NCI-H187 (cell line): ENCODE data around the gene VDR.
"Not testable (repeated sequence)": the region's sequence is repeated elsewhere in the genome, so short reads cannot be mapped to it uniquely, and the experiment has no call there.

Experiments used
- DNase-seq, 2 experiments: peaks; one replicate each; lab custom pipeline; 2025; lab: John Stamatoyannopoulos, UW

VDR gene

GRCh38 chr12:47812797-47813510 is 91.8 kb downstream of the VDR start:
- no peak for DNase-seq

DNA sequence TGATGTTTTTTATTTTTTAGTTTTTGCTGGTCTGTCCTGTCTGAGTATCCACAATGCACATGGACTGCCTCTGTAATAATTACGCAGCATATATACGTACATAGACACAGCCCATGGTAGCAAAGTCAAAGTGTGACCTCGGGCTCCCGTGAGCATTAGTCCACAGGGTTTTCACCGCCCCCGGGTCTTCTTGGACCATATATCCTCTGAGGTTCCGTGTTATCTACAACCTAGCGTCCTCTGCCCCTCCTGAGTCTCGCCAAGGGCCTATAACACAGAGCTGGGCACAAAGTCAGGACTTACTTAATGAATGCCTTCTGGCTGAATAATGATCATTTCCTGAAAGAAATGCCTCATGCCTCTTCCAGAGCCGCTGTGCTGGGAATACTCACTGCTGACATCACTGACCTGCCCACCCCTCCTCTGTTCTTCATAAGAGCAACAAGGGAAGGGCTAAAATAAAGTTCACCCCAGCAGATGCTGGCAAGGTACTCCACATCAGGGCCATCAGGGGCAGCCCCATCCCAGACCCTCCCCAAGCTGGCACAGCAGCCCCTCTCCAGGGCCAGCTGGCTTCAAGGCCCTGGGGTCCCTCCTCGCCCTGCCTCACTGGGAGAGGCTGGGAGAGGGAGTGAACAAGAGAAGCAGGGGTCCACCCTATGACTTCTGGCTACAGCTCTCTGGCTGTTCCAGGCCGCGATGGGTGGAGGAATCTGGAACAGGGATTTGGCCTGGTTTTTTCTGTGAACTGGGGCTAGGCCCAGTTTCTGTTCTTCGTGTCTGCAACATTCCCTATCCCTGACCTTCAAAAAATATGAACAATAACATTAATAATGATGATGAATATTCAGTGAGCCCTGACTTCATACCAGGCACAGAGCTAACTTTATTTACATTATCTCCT is 93.0 kb downstream of the VDR start:
- DNase-seq: no peak

- no peak for DNase-seq
Observed at GRCh38 chr12:47811072-47811396, 93.8 kb downstream of the VDR start.

GRCh38 chr12:47809518-47809917 is 95.3 kb downstream of the VDR start:
- DNase-seq: not testable (repeated sequence)

DNA sequence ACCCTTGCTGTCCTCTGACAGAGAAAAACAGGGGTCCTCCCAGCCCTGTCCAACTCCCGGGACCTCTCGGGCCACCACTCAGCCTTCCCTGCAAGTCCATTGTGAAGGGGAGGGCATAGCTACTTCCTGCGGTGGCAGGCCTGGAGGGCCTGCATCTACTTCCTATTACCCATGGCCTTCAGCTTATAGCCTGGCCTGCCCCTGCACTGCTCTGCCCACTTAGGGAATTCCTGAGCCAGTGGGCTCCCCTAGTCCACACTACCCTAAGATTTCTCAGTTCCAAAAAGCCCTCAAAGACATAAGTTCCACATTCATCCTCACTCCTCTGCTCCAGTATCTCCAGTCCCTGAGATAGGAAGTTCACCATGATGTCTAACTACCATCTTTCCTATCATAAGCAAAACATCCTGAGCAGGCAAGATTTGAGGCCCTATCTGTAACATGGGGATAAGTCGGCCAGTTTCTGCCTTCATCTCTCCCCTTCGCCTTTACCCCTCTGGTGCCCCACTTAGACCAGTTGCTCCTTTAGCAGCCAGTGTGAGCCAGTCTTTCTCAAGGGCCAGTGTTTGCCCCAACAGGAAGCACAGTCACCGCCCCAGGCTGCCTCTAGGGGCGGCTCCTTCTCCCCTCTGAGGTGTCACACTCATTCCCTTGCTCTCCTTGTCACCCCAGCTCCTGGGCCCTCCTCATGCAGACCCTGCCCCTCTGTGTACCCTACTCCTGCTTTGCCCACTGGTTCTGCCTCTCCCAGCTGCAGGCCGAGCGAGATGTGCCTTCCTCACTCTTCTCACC is 96.0 kb downstream of the VDR start:
- no peak for DNase-seq

DNA sequence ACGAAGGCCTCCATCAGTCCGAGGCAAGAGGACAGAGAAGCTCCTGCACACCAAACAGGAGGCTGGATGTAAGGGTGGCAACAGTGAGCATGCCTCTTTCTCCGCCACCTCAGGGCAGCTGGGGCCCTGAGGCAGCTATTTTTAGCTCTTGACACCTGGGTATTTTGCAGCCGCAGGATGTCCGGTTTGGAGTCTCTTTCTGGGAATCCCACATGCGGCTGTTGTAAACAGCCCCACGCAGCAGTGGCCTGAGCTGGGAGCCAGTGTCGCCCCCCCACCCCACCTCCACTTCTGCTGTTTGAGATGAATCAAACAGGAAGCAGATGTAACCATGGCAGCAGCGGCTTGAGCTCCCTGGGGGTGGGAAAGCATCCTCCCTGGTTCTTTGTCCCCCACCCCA is 96.7 kb downstream of the VDR start:
- no peak for DNase-seq

DNA sequence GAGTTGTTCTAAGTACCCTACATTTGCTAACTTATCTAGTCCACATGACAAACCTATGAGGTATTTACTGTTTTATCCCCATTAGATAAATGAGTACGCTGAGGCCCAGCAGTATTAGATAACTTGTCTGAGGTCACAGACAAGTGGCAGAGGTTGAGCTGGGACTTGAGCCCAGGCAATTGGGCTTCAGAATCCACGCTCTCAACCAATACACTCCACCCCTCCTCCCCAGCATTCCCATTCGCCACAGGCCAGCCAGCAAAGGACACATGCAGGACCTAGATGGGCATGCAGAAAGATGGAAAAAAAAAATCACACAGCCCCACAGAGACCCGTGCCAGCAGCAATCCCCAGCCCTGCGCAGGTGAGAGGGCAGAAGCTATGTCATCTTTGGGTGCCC is 97.5 kb downstream of the VDR start:
- no peak for DNase-seq

DNA sequence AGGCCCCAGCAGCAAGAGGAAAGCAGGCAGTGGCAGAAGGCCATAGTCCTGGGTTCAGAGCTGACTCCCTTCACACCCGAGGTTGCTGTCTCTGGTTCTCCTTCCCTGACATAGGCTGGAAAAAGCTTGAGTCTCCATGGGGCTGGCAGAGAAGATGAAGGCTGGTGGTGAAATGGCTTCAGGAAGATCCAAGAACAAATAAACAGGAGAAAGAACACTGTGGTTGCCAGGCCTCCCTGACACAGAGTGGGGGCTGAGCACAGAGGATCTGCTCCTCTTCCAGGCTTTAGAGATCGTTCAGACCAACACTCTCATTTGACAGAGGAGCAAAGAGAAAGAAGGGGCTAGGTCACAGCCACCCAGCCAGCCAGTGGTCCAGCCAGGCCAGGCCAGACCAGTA is 99.4 kb downstream of the VDR start:
- DNase-seq: no peak

DNA sequence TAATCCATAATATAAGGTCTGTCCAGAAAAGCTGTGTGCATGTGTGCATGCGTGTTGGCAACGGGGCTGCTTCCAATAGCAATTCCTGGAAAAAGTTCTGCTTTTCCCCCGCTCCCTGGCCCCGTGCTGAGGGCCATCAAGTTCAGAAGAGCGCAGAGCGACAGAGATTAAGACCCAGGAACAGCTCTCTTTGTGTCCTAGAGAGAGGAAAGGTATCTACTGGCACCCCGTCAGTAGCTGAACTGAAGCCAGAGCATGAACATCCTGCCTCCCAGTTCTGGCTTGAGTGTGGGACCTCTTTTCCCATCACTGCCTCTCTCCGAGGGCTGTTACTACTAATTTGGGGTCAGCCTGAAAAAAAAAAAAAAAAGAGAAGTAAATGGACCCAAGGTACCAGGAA is 100.6 kb downstream of the VDR start:
- DNase-seq: no peak

DNA sequence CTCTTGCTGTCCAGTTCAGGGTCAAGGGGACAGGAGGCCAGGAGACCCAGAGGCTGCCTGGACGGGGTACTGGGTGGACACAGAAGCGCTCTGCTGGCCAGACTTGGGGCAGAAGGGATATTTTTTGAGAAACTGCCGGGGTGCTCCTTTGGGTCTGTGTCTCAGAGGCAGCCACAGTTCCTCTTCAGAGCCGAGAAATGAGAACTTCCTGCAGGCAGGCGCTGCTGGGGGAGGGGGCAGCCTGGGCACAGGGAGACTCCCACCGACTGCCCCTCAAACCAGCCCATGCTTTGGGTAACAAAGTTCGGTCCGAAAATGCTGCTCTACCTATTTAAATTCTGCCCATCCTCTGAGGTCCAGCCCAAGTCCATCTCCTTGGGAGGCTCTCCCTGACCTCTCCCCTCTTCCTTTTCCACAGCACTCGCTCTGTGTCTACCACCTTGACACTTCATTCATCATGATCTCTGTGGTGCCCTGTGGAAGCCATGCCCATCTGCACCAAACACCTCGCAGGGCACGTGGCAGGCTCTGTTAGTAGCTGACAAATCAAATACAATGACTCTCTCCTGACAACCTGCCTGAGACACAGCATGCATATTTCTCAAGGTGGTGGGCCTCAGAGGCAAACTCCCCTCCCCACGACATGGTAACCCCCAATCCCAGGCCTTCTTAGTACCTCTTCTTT is 101.5 kb downstream of the VDR start:
- DNase-seq: no peak

DNA sequence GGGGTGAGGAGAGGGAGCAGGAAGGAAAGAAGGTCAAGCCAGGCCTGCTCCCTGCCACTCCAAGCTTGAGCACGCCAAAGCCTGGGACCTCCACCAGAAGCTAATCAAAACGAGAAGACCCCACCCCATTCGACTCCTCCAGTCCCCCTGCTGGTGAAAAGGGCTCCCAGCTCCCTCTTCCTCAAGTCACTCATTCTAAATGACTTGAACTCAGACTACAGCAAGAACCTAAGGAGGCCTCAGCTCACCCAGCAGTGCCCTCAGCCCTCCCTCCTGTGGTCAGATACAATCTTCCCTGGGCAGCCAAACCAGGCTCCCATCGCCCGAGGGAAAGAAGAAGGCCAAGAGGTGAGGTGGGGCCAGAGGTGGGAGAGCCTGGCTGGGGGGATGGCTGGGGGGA is 102.5 kb downstream of the VDR start:
- DNase-seq: no peak

GRCh38 chr12:47801904-47802246 is 102.9 kb downstream of the VDR start:
- DNase-seq: no peak

DNA sequence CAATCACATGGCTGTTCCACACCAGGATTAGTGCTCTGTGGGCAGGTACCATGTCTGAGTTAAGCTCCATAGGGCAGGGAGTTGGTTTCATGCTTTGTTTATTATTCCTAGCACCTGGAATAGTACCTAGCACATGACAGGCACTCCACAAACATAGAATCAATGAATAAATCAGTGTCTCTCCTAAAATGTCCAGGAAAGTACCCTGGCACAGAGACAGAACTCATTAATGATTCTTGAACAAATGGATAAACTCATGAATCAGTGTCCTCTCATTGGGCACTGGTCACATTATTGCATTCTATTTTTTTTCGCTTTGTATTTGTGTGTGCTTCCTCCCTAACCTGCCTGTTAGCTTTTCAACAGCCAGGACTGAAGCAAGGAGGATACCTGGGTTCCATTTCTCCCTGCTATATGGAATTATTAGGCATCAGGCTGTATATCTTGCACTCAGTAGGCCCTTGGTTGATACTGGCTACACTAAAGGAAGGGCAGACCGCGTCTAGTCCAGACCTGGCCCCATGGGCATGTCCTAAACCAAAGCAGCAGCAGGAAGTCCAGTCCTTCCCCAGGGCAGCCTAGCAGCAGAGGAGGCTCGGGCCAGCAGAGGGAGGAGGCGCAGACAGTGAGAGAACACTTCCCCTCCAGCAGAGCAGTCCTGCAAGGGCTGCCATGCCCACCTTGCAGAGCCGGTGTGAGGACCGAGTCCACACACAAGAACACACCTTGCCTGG is 103.5 kb downstream of the VDR start:
- no peak for DNase-seq

DNA sequence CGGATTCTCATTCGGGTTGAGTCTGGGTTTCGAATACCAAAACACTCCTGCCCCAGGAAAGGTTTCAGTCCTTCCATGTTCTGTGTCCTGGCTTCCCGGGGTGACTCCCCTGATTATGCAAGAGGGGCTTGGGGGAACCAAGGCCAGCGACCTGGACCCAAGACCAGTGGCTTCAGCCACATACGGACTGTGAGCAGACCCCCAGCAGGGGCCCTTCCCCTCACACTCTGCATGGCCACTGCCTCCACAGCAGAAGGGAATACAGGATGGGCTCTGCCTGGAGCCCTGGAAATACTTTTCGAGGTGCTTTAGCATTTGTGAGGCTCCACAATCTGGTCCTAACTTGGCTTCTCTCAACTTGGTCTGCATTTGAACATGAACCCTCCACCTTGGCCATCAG is 104.2 kb downstream of the VDR start:
- DNase-seq: no peak

GRCh38 chr12:47799357-47799955 is 105.3 kb downstream of the VDR start:
- no peak for DNase-seq

DNA sequence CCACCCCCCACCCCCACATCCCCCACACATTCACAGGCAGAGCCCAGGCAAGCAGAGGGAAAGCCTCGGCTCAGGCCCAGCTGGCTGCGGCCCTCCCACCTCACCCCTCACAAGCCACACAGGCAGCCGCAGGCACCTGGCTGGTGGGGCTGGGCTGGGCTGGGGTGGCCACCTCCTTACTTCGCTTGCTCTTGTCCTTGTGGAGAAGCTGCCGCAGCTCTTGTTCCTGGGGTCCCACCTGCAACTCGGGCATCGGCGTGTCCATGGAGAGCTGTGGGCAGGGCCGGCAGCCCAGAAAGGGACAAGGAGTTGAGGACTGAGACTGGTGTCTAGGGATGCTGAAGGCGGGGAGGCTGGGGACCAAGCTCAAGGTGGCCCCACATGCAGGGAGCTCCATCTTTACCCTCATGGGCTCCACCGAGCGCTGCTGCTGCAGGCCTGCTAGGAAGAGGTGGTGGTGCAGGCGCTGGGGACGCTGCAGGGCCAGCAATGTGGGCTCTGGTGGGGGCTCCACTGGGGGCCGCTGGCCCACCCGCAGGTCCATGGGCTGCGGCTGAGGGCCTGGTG is 106.3 kb downstream of the VDR start:
- no peak for DNase-seq

DNA sequence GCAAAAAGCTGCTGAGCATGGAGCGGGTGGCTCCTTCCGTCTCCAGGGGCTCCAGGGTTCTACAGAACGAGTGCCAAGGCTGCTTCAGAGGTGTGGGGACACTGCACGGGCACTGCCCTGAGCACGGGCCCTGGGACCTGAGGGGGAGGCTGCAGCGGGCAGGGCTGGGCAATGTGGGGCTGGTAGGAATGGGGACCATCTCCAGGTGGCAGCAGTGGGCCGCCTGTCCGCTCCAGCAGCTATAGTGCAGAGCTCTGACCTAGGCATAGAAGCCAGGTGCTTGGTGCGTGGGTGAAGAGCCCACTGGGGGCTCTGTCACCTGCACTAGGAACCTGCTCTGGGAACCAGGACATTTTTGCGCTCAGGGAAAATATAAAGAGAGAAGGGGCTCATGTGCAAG is 107.4 kb downstream of the VDR start:
- DNase-seq: no peak

- DNase-seq: no peak
Observed at GRCh38 chr12:47795814-47796411, 108.9 kb downstream of the VDR start.

DNA sequence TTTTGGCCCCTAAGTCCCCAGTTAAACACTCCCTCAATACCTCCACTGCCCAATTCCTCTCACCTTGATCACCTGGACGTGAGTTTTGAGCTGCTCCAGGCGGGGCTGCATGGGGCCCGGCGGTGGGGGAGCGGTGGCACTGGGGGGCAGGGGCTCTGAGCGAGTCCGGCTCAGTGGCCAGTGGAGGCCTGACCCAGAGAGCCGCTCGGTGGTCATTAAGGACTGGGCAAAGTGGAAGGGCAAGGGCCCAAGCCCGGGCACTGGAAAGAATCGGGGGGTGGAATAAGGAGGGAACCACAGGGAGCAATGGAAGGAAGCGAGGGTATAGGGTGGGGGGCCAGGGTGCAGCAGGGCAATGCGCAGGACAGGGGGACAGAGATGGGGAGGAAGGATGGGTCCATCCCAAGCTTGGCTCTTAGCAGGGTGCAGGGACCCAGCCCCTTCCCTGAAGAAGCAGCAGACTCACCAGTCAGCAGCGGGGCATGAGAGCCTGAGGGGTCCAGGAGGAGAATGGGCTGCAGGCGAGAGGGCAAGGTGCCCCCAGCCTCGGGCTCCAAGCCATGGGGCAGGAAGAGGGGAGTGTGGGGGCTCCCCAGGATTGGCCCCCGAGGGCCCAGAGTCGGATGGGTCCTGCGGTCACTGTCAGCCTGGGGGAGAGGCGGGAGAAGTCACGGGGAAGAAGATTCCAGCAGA is 109.5 kb downstream of the VDR start:
- no peak for DNase-seq

GRCh38 chr12:47794679-47795078 is 110.1 kb downstream of the VDR start:
- DNase-seq: no peak
